ENCODE results near the gene TGM1. TPM values are rescaled to one million over a fixed set of nuclear protein-coding genes. Genes with fewer than 3 reads are reported as not detected.

The TGM1 gene
- total RNA-seq, 6 donors from 2014 or later, result 9.1 to 29.2 (median 11.1) TPM

- Histone ChIP-seq H3K4me3 (no peak overlapping the region), H3K9me3 (no peaks in the 10 kb centered on the region), H3K36me3 (peaks cover 0 to 19% (median 9%) of the 10 kb centered on the region in 4 donors), H3K27me3 (no peaks in the 10 kb centered on the region), H3K4me1 (peaks cover 0 to 8% (median 0%) of the 10 kb centered on the region in 4 donors), H3K27ac (peak overlapping the region in 1 of 4 donors; percentile 46)
- TF ChIP-seq EP300 (IDR thresholded peaks at IDR 0.05), result no peak
- TF ChIP-seq POLR2A (IDR thresholded peaks at IDR 0.05), result no peak
- TF ChIP-seq POLR2AphosphoS5 (IDR thresholded peaks at IDR 0.05), result no peak
- TF ChIP-seq CTCF (IDR thresholded peaks at IDR 0.05), result no peak
- no peak for DNase-seq
- ATAC-seq (ENCODE audit: low FRiP score in 2 of 2), result no peak
- WGBS, 2 donors, result 70 to 84% methylated on average over 5 to 11 of the region's 11 CpGs
Observed at GRCh38 chr14:24252289-24253124, 10.5 kb downstream of the TGM1 start.

- Histone ChIP-seq H3K4me3 (no peak overlapping the region), H3K4me1 (peaks cover 0 to 8% (median 0%) of the 10 kb centered on the region in 4 donors), H3K27ac (peak overlapping the region in 1 of 4 donors; percentile 46), H3K36me3 (peaks cover 0 to 19% (median 9%) of the 10 kb centered on the region in 4 donors), H3K9me3 (no peaks in the 10 kb centered on the region), H3K27me3 (no peaks in the 10 kb centered on the region)
- 71 to 78% methylated on average over 1 of the region's 1 CpG for WGBS, 2 donors
- DNase-seq (no peak), ATAC-seq (ENCODE audit: low FRiP score in 2 of 2) (no peak)
- TF ChIP-seq EP300 (IDR thresholded peaks at IDR 0.05) (no peak), POLR2A (IDR thresholded peaks at IDR 0.05) (no peak), CTCF (IDR thresholded peaks at IDR 0.05) (no peak)
Observed at GRCh38 chr14:24251880-24252288, 11.1 kb downstream of the TGM1 start.

GRCh38 chr14:24250354-24250753, 12.6 kb downstream of the TGM1 start:
- H3K36me3 ChIP-seq, result peaks cover 0 to 19% (median 9%) of the 10 kb centered on the region in 4 donors
- 66 to 69% methylated on average over 4 of the region's 4 CpGs for WGBS, 2 donors
- TF ChIP-seq EP300 (IDR thresholded peaks at IDR 0.05) (no peak), POLR2AphosphoS5 (IDR thresholded peaks at IDR 0.05) (no peak), CTCF (IDR thresholded peaks at IDR 0.05) (no peak), POLR2A (IDR thresholded peaks at IDR 0.05) (no peak)
- peaks cover 0 to 8% (median 0%) of the 10 kb centered on the region in 4 donors for H3K4me1 ChIP-seq
- no peak overlapping the region for H3K4me3 ChIP-seq
- no peak for DNase-seq
- no peak overlapping the region for H3K27ac ChIP-seq
- H3K27me3 ChIP-seq, result no peaks in the 10 kb centered on the region
- no peak for ATAC-seq (ENCODE audit: low FRiP score in 2 of 2)
- no peaks in the 10 kb centered on the region for H3K9me3 ChIP-seq

GRCh38 chr14:24249230-24250021, 13.6 kb downstream of the TGM1 start:
- no peak for TF ChIP-seq POLR2A (IDR thresholded peaks at IDR 0.05)
- TF ChIP-seq EP300 (IDR thresholded peaks at IDR 0.05), result no peak
- no peak for TF ChIP-seq POLR2AphosphoS5 (IDR thresholded peaks at IDR 0.05)
- TF ChIP-seq CTCF (IDR thresholded peaks at IDR 0.05), result no peak
- no peak overlapping the region for H3K27ac ChIP-seq
- peak in 1 of 2 donors; percentile 15 for DNase-seq

More at GRCh38 chr14:24249230-24250021, 13.6 kb downstream of the TGM1 start:
- 88 to 90% methylated on average over 5 to 12 of the region's 13 CpGs for WGBS, 2 donors
- no peak for ATAC-seq (ENCODE audit: low FRiP score in 2 of 2)
- H3K27me3 ChIP-seq, result no peaks in the 10 kb centered on the region
- no peaks in the 10 kb centered on the region for H3K9me3 ChIP-seq
- peaks cover 0 to 8% (median 0%) of the 10 kb centered on the region in 4 donors for H3K4me1 ChIP-seq
- no peak overlapping the region for H3K4me3 ChIP-seq
- peaks cover 0 to 10% (median 6%) of the 10 kb centered on the region in 4 donors for H3K36me3 ChIP-seq
